ENCODE results near the gene OR2J1.

DNA sequence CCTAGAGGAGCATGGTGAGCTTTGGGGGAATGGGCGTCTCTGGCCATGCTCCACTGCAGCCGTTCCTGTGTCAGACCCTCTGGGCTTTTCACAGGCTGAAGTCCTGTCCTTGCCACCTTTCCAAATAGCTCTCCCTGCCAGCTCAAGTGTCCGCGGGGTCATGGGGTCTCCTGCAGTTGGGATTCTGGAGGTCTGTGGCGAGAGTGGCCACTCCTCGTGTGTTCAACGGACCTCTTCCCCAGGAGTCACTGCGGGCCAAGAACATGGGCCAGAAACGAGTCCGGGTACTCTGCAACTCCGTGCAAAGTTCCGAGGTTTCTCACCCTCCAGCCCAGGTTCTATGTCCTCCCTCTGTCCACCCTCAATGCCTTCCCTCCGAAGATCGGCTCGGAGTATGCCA lies 16.8 kb upstream of the OR2J1 start:
- TF ChIP-seq, protein P1, sequence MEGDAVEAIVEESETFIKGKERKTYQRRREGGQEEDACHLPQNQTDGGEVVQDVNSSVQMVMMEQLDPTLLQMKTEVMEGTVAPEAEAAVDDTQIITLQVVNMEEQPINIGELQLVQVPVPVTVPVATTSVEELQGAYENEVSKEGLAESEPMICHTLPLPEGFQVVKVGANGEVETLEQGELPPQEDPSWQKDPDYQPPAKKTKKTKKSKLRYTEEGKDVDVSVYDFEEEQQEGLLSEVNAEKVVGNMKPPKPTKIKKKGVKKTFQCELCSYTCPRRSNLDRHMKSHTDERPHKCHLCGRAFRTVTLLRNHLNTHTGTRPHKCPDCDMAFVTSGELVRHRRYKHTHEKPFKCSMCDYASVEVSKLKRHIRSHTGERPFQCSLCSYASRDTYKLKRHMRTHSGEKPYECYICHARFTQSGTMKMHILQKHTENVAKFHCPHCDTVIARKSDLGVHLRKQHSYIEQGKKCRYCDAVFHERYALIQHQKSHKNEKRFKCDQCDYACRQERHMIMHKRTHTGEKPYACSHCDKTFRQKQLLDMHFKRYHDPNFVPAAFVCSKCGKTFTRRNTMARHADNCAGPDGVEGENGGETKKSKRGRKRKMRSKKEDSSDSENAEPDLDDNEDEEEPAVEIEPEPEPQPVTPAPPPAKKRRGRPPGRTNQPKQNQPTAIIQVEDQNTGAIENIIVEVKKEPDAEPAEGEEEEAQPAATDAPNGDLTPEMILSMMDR (IDR thresholded peaks at IDR 0.05; ENCODE audit: insufficient read depth, low read depth, low read length) = no peak
- no peak for TF ChIP-seq EZH2 (IDR thresholded peaks at IDR 0.05; ENCODE audit: insufficient read depth, low read length)
